Fibroblast of pulmonary artery (primary cell): Measurements from ENCODE around the gene CRYBG3.
"Not testable (repeated sequence)": the region's sequence is repeated elsewhere in the genome, so short reads cannot be mapped to it uniquely, and the experiment has no call there.

ENCODE experiments used
- DNase-seq: peaks from one replicate; pipeline ENCODE4 v3.0.0-alpha.2; 2010; ENCODE audit warnings: low read depth
- H3K4me3 ChIP-seq: replicated peaks from 2 replicates; pipeline ENCODE4 v1.5.1; 2011; ENCODE audit warnings: low read depth, mild to moderate bottlenecking, control low read depth, low read length, moderate library complexity
- CTCF ChIP-seq: IDR thresholded peaks from 2 replicates; pipeline ENCODE4 v1.5.1; 2011; ENCODE audit warnings: mild to moderate bottlenecking, control low read depth, low read length, inconsistent platforms; ENCODE audit errors: missing control alignments

Gene CRYBG3

GRCh38 chr3:97889814-97890213 is 68.0 kb downstream of the CRYBG3 start:
- TF ChIP-seq CTCF = no peak
- H3K4me3 ChIP-seq = no peak overlapping the region
- no peak for DNase-seq

- DNase-seq = no peak
- no peak overlapping the region for H3K4me3 ChIP-seq
- TF ChIP-seq CTCF = no peak
Observed at GRCh38 chr3:97892852-97893251, 71.0 kb downstream of the CRYBG3 start.

- DNase-seq = no peak
- no peak for TF ChIP-seq CTCF
- no peak overlapping the region for H3K4me3 ChIP-seq
Observed at GRCh38 chr3:97895216-97895615, 73.4 kb downstream of the CRYBG3 start.

- no peak overlapping the region for H3K4me3 ChIP-seq
- TF ChIP-seq CTCF = no peak
- DNase-seq = no peak
Observed at GRCh38 chr3:97896129-97896528, 74.3 kb downstream of the CRYBG3 start.

GRCh38 chr3:97896547-97896946 is 74.7 kb downstream of the CRYBG3 start:
- no peak overlapping the region for H3K4me3 ChIP-seq
- TF ChIP-seq CTCF = no peak
- no peak for DNase-seq

GRCh38 chr3:97899331-97899730 is 77.5 kb downstream of the CRYBG3 start:
- no peak for TF ChIP-seq CTCF
- H3K4me3 ChIP-seq = no peak overlapping the region
- no peak for DNase-seq

- no peak overlapping the region for H3K4me3 ChIP-seq
- TF ChIP-seq CTCF = no peak
- DNase-seq = peak; percentile 29
Observed at GRCh38 chr3:97901313-97902248, 79.8 kb downstream of the CRYBG3 start.

- not testable (repeated sequence) for H3K4me3 ChIP-seq, DNase-seq
Observed at GRCh38 chr3:97909830-97910229, 88.0 kb downstream of the CRYBG3 start.

GRCh38 chr3:97910236-97910831 is 88.5 kb downstream of the CRYBG3 start:
- not testable (repeated sequence) for H3K4me3 ChIP-seq, DNase-seq
